K562 (cell line): ENCODE measurements around the gene DOCK6. TPM values are rescaled to one million over a fixed set of nuclear protein-coding genes. Genes with fewer than 3 reads are reported as not detected.

ENCODE experiments used
- CC2D1A ChIP-seq: fragments of 450-650 bp; IDR thresholded peaks from 2 replicates; pipeline ENCODE4 v1.6.1; 2017; ENCODE audit warnings: mild to moderate bottlenecking
- CREM ChIP-seq: IDR thresholded peaks from 2 replicates; pipeline ENCODE4 v1.6.1; 2014; ENCODE audit warnings: antibody characterized with exemption, low read depth
- CTCF ChIP-seq, 3 experiments: IDR thresholded peaks in 2 of 3; conservative IDR thresholded peaks in 1 of 3; 2 replicates each; pipeline ENCODE4 v1.5.1; 2011 to 2012; ENCODE audit warnings: low read length in 3 of 3, mild to moderate bottlenecking in 3 of 3, control low read depth in 2 of 3, improper control_type of control experiment in 1 of 3, inconsistent platforms in 1 of 3, low read depth in 1 of 3, mixed read lengths in 1 of 3, moderate library complexity in 1 of 3; ENCODE audit not compliant: insufficient read depth in 2 of 3
- DEAF1 ChIP-seq: fragments of 450-650 bp; formaldehyde crosslinking; IDR thresholded peaks from 2 replicates; pipeline ENCODE4 v1.4.0; 2020; ENCODE audit warnings: mild to moderate bottlenecking, moderate library complexity
- E2F5 ChIP-seq: sonication (generic); formaldehyde crosslinking; IDR thresholded peaks from 2 replicates; pipeline ENCODE4 v1.8.0; 2022; ENCODE audit warnings: mild to moderate bottlenecking, missing genetic modification reagents
- EGR1 ChIP-seq: fragments of 450-650 bp; conservative IDR thresholded peaks from 2 replicates; pipeline ENCODE4 v1.6.1; 2017; ENCODE audit warnings: mild to moderate bottlenecking
- ELF4 ChIP-seq: fragments of 450-650 bp; formaldehyde crosslinking; IDR thresholded peaks from 2 replicates; pipeline ENCODE4 v1.4.0; 2022; ENCODE audit warnings: missing genetic modification characterization
- EP400 ChIP-seq: fragments of 450-650 bp; IDR thresholded peaks from 2 replicates; pipeline ENCODE4 v1.6.1; 2017; ENCODE audit warnings: antibody characterized with exemption, mild to moderate bottlenecking, moderate library complexity
- GABPA ChIP-seq: fragments of 200-800 bp; sonication (Bioruptor generic); conservative IDR thresholded peaks from 2 replicates; pipeline ENCODE4 v1.6.1; 2016; ENCODE audit warnings: low read depth, missing genetic modification characterization, missing compliant biosample characterization
- JUN ChIP-seq, 2 experiments: sonication (generic) in 1 of 2; formaldehyde crosslinking in 1 of 2; IDR thresholded peaks; 2 replicates each; pipeline versions ENCODE4 v1.6.1 to v1.8.0; 2012 to 2022; ENCODE audit warnings: borderline replicate concordance in 2 of 2, mild to moderate bottlenecking in 2 of 2, improper control_type of control experiment in 1 of 2, low read depth in 1 of 2, low read length in 1 of 2, missing genetic modification reagents in 1 of 2
- JUND ChIP-seq, 2 experiments: IDR thresholded peaks; 2 replicates in 1 of 2; 3 replicates in 1 of 2; pipeline ENCODE4 v1.6.1; 2011; ENCODE audit warnings: borderline replicate concordance in 2 of 2, low read depth in 2 of 2, low read length in 2 of 2, improper control_type of control experiment in 1 of 2, missing biosample characterization in 1 of 2, missing genetic modification characterization in 1 of 2, missing genetic modification reagents in 1 of 2
- LCOR ChIP-seq: sonication (generic); formaldehyde crosslinking; IDR thresholded peaks from 2 replicates; pipeline ENCODE4 v1.8.0; 2022; ENCODE audit warnings: mild to moderate bottlenecking, missing genetic modification reagents
- NFATC3 ChIP-seq: fragments of 450-650 bp; IDR thresholded peaks from 2 replicates; pipeline ENCODE4 v1.6.1; 2017; ENCODE audit warnings: mild to moderate bottlenecking
- NFIC ChIP-seq: fragments of 450-650 bp; IDR thresholded peaks from 2 replicates; pipeline ENCODE4 v1.6.1; 2017; ENCODE audit warnings: mild to moderate bottlenecking, inconsistent platforms
- RAD21 ChIP-seq, 2 experiments: fragments of 250-450 bp in 1 of 2; fragments of 450-650 bp in 1 of 2; sonication (Bioruptor Pico) in 1 of 2; formaldehyde crosslinking in 1 of 2; IDR thresholded peaks in 1 of 2; conservative IDR thresholded peaks in 1 of 2; 2 replicates each; pipeline versions ENCODE4 v1.4.0 to v1.8.0; 2020 to 2022; ENCODE audit warnings: mild to moderate bottlenecking in 2 of 2, moderate library complexity in 1 of 2
- RAD51 ChIP-seq: fragments of 450-650 bp; IDR thresholded peaks from 2 replicates; pipeline ENCODE4 v1.7.1; 2016; ENCODE audit warnings: low read depth, mild to moderate bottlenecking, borderline replicate concordance
- STAG1 ChIP-seq: sonication (generic); formaldehyde crosslinking; IDR thresholded peaks from 2 replicates; pipeline ENCODE4 v1.5.0; 2020; ENCODE audit warnings: missing genetic modification reagents, borderline replicate concordance
- VEZF1 ChIP-seq: fragments of 200-800 bp; sonication (Bioruptor generic); IDR thresholded peaks from 2 replicates; pipeline ENCODE4 v1.6.1; 2017; ENCODE audit warnings: missing genetic modification characterization, missing compliant biosample characterization
- ZFP1 ChIP-seq: fragments of 450-650 bp; formaldehyde crosslinking; IDR thresholded peaks from 2 replicates; pipeline ENCODE4 v1.4.0; 2020; ENCODE audit warnings: mild to moderate bottlenecking, mixed read lengths
- ZNF140 ChIP-seq: fragments of 250-450 bp; sonication (Bioruptor Pico); IDR thresholded peaks from 2 replicates; pipeline ENCODE4 v1.8.0; 2021; ENCODE audit warnings: moderate library complexity, mild to moderate bottlenecking, inconsistent platforms
- polyA plus RNA-seq, 8 experiments: library from polyadenylated mRNA; depleted of rRNA in 4 of 8; stranded (reverse) in 5 of 8; unstranded in 3 of 8; fragments of >200 nt; fragmentation: Nextera tagmentation in 2 of 8; fragmentation: Illumina TruSeq in 1 of 8; extraction: Ambion mirVana in 2 of 8; extraction: Trizol in 1 of 8; gene quantifications; 2 replicates each; pipeline versions ENCODE4 v1.2.1 to v1.2.3, GENCODE V29; 2011 to 2014; ENCODE audit warnings: inconsistent platforms in 1 of 8, missing spikeins in 1 of 8
- total RNA-seq, 7 experiments: library from RNA; depleted of rRNA in 6 of 7; stranded (reverse); fragments of >200 nt in 6 of 7; fragmentation: Illumina TruSeq in 2 of 7; extraction: Trizol in 2 of 7; gene quantifications; 2 replicates each; pipeline versions ENCODE4 v1.2.1 to v1.2.3, GENCODE V29; 2011 to 2021; ENCODE audit warnings: low replicate concordance in 1 of 7

The DOCK6 gene
- total and polyA plus RNA-seq, 9 of the 15 experiments (the other 6 are each of a cell fraction or from before 2014, with no cell fraction given) = 0.35 to 19.3 (median 3.8) TPM

- no peak for TF ChIP-seq ELF4 (CRISPR knock-in tag)
- TF ChIP-seq NFATC3 = no peak
- no peak for TF ChIP-seq E2F5 (CRISPR knock-in tag)
- peak; percentile 70 for TF ChIP-seq CC2D1A
- TF ChIP-seq ZNF140 (CRISPR knock-in tag) = no peak
- TF ChIP-seq NFIC = peak; percentile 54
- peak; percentile 79 for TF ChIP-seq RAD51
- peak; percentile 77 to 89 (median 88) for TF ChIP-seq CTCF (IDR thresholded peaks at IDR 0.05 in 2 of 3, conservative IDR thresholded peaks at IDR 0.05 in 1 of 3; ENCODE audit: insufficient read depth in 2 of 3, low read depth in 1 of 3, low read length in 3 of 3)
- TF ChIP-seq DEAF1 (CRISPR knock-in tag) = peak; percentile 77
- TF ChIP-seq RAD21 (CRISPR knock-in tag; conservative IDR thresholded peaks at IDR 0.05 in 1 of 2, IDR thresholded peaks at IDR 0.05 in 1 of 2) = peak; percentile 79 to 85
- TF ChIP-seq EP400 = peak; percentile 56; the same call in 1 of the 2 replicates
- TF ChIP-seq STAG1 (CRISPR knock-in tag) = peak; percentile 67; the same call in 1 of the 2 replicates
- TF ChIP-seq JUN (IDR thresholded peaks at IDR 0.05; ENCODE audit: borderline replicate concordance, low read depth, low read length) = peak; percentile 39; the same call in 1 of the 2 replicates
- TF ChIP-seq JUN (CRISPR knock-in tag; IDR thresholded peaks at IDR 0.05; ENCODE audit: borderline replicate concordance) = no peak
- peak; percentile 96 for TF ChIP-seq VEZF1 (CRISPR knock-in tag)
- TF ChIP-seq EGR1 = 0 out of 2 replicates have a peak, but pooled peaks have one; percentile 18
- no peak for TF ChIP-seq GABPA (tag)
- TF ChIP-seq CREM = peak; percentile 21; the same call in 1 of the 2 replicates
- peak; percentile 55; the same call in 1 of the 2 replicates for TF ChIP-seq JUND (IDR thresholded peaks at IDR 0.05; ENCODE audit: borderline replicate concordance, low read depth, low read length)
- TF ChIP-seq JUND (tag; IDR thresholded peaks at IDR 0.05; ENCODE audit: borderline replicate concordance, low read depth, low read length) = no peak
- no peak for TF ChIP-seq ZFP1 (CRISPR knock-in tag)
- TF ChIP-seq LCOR (CRISPR knock-in tag) = peak; percentile 34; the same call in 1 of the 2 replicates
These were observed 58.9 kb downstream of the DOCK6 start (continued) for GRCh38 chr19:11203194-11204075.
